Stimulated activated CD4-positive, alpha-beta T cell treated with anti-CD3 and anti-CD28 coated beads, TNF-alpha, amount 100 ng/mL, for 4 hours (primary cell): ENCODE results near the gene ASCL1.

Source experiments
- DNase-seq, 3 experiments: peaks; one replicate each; pipeline ENCODE4 v3.0.0-alpha.2; 2020; ENCODE audit warnings: low read depth in 3 of 3

The ASCL1 gene

DNA sequence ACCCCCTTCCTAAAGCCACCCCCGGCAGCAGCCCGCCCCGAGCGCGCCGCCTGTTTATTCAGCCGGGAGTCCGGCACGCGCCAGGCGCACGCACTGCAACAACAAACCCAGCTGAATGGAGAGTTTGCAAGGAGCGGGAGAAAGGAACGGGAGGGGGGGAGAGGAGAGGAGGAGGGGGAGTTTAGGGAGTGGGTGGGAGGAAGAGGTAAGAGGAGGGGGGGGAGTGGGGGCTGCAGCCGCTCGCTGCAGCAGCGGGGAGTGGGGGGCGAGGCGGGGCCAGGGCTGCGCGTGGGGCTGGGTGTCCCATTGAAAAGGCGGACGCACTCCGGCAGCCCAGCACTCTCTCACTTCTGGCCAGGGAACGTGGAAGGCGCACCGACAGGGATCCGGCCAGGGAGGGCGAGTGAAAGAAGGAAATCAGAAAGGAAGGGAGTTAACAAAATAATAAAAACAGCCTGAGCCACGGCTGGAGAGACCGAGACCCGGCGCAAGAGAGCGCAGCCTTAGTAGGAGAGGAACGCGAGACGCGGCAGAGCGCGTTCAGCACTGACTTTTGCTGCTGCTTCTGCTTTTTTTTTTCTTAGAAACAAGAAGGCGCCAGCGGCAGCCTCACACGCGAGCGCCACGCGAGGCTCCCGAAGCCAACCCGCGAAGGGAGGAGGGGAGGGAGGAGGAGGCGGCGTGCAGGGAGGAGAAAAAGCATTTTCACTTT is at the start of gene ASCL1:
ASCL1 (plus strand) TSS at position 336 of the 712 bp plus-strand sequence. CDS start 571 bp downstream, outside the sequence.
- no peak for DNase-seq

DNA sequence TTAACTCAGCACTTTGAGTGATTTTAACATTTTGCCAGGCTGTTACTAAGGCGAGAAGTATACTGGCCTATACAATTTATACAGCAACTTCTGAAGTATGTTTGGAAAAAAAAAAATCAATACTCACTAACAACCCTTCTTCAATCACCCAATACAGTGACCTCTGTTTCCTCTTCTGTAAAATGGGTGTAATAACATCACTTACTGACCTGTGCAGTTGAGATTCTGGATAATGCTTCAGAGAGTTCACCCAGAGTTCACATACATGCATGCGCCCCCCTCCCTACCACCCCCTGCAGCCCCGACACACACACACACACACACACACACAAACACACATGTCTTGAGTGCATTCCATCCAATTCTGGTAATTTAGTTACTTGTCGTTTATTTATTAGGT is 49.6 kb upstream of the ASCL1 start:
- DNase-seq, result no peak

DNA sequence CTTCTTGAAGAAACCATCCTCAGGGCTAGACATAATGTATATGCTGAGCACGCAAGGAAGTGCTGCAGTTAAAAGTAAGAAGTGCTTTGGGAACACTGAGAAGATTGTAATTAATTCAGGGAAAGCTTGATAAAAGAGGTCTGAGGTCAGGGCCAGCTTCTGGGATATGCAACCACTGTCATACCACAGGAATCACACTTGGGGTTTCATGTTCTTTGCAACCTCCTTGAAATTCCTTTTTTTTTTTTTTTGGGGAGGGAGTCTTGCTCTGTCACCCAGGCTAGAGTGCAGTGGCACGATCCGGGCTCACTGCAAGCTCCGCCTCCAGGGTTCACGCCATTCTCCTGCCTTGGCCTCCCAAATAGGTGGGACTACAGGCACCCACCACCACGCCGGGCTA is 47.3 kb upstream of the ASCL1 start:
- no peak for DNase-seq

DNA sequence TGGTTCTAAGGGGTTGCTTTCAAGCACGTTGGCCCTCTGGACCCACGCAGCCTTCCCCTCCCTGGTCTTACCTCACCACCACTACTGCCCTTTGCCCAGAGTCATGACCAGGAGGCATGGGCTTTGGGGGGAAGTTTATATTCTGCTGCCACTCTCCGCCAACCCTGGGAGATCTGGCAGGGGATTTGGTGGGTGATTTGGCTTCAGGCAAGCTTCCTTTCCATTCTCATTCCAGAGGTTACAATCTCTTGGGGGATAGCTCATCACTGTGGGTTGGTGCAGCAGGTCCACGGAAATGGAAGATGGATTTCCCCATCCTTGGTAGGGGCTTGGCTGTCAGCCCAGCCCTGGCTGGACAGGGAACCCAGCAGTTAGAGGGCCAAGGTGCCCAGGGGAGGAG is 46.7 kb upstream of the ASCL1 start:
- no peak for DNase-seq

DNA sequence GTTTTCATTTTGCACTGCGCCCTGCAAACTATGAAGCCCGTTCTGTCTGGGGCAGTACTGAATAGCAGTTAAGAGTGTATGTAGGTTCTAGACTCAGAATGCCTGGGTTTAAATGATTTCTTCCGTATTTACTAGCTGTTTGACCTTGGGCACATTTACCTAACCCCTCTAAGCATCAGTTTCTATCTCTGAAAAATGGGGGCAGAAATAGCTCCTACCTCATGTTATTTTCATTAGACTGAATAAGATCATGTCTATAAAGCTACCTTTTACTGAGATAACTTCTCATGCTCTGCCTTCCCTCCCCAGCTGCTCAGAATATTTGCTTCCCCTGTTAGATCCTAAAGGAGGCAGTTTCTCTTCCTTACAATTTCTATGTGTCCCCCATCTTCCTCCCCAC is 46.2 kb upstream of the ASCL1 start:
- DNase-seq, result no peak

DNA sequence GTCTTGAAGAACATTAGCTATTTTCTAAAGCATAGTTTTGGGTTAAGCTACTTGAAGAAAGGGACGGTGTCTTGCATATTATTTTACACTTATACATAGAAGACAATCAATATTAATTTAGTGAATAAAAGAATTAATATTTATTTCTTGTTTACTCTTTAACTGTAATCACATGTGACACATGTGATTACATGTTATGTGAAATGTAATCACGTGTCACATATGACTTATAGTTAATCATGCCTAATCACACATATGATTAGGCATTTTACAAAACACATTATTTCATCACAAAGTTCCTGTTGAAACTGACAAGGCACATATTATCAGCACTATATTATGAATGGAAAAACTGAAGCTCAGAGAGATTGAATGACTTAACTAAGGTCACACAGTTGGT is 45.2 kb upstream of the ASCL1 start:
- no peak for DNase-seq

DNA sequence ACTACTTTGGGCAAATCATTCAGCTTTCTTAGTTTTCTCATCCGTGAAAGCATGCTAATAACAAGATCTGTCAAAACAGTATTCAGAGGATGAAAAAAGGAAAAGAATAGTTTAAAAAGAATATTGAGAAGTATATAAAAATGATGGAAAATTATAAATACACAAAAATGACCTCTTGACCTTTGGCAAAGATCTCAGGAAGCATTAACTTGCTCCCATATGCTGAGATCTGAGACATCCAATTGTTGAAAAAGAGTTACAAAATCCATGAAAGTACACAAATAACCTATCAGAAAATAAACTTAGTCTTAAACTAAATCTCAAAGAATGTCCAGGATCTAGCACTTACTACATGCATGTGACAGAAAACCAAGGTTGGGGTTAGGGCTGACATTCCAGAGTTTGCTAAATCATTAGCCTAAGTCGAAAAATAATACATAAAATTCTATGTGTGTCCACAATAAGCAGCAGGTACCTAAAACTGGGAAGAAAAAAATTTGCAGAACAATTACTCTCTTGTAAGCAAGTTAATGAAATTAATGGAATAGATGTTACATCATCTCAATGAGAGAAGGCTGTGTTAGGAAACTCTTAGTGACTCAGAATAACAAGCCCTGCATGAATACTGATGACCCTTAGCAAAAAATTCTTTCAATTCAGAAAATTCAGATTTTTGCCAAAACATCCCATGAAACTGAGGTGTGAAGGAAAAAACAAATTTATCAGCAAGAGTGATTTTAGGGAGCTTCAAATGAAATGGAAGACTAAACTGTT is 43.8 kb upstream of the ASCL1 start:
- no peak for DNase-seq

DNA sequence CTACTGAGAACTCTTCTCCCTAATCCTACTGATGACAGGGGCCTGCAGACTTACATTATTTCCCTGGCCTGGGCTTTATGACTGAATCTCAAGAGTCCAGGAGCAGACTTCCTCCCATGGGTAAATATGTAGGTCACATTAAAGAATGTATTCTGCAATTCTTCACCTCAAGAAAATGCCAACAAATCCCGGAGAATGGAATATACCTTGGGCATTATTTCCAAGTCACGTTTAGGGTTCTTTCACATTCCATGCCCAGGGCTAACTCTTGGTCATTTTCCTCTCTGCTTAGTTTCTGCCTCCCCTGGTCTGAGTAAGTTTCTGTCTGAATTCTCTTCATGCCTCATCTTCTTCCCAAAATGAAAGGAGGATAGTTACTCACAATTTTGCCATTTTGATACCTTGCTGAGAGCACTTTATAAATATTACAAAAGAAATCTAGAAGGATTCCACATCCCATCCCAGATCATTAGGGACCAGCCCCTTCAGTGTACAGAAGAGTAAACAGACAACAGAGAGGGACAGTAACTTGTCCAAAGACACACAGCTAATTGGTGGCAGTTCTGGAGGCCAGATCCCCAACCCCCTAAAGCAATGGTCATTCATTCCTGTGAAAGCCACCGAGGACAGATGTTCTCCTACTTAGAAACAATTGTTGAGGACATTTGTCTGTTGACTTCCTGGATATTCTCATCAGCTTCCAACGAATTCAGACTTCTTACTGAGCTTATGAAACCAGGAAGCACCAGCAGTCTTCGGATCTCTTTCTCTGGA is 41.0 kb upstream of the ASCL1 start:
- DNase-seq, result no peak

DNA sequence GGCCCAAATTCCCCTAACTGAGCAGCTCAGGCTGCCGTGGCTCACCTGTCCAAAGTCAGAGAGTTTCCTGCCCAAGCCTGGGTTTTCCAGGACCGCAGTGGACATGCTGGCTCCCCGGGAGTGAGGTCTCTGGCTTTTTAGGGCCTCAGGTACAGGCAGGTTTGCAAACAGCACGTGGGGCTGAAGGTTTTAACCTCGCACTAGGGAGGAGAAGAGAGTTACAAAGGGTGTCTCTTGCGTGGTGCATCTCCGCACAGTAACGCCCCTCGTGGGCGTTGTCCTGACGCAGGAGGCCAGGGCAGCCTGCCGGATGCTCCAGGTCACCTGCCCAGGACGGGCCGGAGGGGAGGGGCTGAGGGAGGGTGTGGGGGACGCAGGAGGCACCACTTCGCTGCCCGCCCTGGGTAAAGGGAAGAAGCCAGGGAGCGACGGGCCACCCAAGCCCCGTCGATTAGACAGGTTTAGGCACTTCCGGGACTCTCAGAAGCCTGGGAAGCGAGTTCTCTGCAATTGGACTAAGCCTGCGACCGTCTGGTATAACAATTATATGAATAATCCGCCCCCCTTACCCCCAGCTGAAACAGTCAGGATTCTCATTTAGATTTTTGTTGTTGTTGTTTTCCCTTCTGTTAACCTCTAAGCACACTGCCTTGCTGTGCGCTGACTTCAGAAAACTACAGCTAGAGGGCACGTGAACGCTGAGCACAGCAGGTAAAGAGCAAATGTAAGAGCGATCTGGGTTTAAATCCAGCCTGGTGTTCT is 40.3 kb upstream of the ASCL1 start, which contains the start of gene PAH:
PAH (minus strand) TSS at position 219 of the 762 bp plus-strand sequence; CDS start at position 105, 114 bp downstream.
- no peak for DNase-seq

DNA sequence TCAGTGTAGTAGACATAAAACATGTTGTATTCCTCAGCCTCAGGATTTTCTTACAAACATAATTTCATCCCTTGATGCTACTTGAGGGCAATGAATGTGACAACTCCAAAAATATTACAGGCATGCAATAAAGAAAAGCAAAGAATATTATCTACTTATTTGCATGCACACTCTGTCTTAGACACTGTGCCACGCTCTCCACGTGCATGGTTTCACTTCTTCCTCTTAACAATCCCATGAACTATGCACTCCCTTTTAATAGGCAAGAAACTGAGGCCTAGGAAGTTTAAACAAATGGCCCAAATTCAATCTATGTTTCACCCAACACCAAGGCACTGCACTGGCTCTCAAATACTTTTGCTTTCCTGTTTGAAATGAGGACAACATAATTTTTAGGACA is 38.6 kb upstream of the ASCL1 start:
- DNase-seq, result no peak

DNA sequence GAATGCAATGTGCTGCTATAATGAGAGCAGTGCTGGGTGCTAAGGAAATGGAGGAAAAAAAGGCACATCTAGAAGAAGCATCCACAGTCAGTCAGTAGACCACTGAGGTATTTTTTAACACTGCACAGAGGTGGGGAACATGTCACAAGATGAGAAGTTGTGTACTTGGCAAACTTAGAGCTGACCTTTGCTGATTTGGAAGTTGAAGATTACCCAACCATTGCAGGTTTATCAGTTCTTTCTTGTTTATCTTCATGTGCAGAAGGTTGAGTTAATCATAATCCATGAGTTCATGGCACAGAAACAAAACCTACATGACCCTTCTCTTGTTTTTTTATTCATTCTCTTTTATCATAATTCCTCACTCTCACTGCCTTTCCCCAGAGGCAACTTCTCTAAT is 37.2 kb upstream of the ASCL1 start:
- DNase-seq, result no peak

DNA sequence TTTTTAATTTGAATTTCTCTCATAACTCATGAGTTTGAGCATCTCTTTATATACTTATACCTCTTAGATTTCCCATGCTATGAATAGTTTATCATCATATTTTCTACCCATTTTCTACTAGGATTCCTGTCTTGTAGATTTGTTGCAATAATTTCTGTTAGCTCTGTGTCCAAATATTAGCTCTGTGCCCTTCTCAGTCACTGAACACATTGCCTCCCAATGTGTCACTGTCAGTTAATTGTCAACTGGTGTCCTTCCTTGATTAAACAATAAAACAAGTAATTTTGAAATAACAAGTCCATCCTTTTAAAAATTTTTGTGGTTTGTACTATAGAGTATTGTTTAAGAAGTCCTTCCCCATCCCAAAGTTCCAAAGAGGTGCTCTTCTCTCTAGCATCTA is 36.2 kb upstream of the ASCL1 start:
- DNase-seq, result no peak

DNA sequence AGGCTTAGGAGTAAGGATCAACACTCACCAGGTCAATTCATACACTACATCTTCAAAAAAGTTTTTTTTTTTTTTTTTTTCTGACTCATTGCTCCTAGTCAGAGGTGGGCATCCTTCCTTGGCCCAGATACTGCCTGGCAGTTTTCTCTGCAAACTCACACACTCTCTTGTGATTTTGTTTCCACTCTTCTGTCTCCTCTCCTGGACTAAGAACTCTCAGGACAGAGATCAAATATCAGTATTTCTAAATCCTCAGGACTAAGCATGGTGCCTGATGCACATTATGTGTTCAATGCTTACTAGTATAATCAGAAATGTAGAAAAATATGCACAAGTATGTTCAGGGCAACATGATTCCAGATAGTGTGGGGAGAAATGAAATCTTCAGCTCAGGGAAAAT is 30.3 kb upstream of the ASCL1 start:
- no peak for DNase-seq

DNA sequence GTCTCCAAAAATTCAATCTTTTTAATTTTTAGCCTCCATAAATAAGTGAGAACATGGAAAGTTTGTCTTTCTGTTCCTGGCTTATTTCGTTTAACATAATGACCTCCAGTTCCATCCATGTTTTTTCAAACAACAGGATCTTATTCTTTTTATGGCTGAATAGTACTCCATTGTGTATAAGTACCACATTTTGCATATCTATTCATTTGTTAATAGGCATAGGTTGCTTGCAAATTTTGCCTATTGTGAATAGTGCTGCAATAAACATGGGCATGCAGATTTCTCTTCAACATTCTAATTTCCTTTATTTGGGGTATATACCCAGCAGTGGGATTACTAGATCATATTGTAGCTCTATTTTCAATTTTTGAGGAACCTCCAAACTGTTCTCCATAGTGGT is 24.3 kb upstream of the ASCL1 start:
- no peak for DNase-seq

DNA sequence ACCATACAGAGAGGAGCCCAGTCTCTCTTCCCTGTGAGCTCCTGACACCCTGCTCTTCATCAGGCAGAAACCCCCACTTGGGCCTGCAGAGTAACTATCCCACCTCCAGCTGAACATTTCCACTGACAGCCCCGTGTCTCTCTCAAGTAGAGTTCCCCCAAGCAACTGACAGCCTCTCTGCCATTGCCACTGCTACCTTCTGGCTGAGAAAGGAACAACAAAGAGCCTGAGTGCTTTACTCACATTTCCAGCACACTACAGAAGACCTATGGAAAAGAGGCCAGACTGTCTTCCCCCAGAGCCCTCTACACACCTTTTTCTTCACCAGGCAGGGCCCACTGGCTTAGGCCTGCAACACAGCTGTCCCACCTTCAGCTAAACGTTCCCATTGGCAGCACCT is 18.4 kb upstream of the ASCL1 start:
- DNase-seq, result no peak

DNA sequence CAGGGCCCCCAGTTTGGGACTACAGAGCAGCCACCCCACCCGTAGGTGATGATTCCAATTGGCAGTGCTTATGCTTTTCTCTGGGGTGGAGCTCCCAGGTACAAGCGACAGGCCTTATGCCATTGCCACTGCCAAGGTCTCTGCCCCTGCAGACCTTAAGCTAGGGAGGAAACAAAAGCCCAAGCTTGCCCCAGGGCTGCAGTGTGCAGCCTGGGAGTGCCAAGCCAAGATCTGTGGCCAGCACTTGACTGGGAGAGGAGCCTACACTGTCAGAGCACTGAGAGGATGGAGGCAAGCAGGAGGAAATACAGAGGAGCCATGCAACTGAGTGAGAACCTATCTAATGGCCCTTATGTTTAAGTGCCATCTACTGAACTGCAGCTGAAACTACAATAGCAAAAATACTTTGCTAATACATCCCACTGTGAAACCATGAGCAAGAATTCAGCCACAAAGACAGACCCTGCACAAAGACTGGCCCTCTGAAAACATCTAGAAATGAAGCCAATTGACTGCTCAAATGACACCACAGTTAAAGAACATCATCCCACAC is 17.7 kb upstream of the ASCL1 start:
- no peak for DNase-seq

DNA sequence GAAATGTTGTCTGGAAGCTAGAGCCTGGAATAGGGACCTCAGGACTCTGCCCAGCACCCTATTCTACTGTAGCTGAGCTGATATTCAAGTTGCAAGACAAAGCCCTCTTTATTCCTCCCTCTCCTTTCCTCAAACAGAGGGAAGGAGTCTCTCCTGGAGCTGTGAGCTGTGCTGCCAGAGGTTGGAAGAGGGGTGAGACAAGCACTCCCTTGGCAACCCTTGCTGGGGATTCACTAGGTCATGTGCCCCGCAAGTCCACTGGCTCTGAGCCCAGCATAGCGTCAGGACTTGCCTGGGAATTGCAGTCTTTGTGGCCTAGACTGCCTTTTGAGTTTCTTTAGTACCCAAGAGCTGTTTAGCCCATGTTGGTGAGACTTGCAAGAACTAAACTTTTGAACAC is 11.4 kb upstream of the ASCL1 start:
- no peak for DNase-seq

DNA sequence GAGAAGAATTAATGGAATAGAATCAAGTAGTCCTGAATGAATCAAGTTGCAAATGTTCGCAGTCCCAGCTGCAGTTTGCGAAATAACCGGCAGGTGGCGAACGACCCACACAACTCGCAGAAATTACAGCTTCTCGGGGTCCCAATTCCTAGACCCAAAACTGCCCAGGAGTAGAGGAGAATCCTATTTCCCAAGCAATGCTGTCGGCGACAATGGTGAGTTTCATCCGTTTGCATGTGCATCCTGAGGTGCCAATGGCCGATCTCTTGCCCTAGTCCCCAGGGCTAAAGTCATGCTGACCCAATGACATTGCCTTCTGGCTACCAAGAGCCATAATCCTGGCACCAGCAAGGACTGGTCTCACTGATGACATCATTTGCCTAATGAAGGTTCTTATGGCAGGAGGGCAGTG is 8.5 kb upstream of the ASCL1 start:
- peak in 2 of 3 experiments; percentile 11 to 43 for DNase-seq

DNA sequence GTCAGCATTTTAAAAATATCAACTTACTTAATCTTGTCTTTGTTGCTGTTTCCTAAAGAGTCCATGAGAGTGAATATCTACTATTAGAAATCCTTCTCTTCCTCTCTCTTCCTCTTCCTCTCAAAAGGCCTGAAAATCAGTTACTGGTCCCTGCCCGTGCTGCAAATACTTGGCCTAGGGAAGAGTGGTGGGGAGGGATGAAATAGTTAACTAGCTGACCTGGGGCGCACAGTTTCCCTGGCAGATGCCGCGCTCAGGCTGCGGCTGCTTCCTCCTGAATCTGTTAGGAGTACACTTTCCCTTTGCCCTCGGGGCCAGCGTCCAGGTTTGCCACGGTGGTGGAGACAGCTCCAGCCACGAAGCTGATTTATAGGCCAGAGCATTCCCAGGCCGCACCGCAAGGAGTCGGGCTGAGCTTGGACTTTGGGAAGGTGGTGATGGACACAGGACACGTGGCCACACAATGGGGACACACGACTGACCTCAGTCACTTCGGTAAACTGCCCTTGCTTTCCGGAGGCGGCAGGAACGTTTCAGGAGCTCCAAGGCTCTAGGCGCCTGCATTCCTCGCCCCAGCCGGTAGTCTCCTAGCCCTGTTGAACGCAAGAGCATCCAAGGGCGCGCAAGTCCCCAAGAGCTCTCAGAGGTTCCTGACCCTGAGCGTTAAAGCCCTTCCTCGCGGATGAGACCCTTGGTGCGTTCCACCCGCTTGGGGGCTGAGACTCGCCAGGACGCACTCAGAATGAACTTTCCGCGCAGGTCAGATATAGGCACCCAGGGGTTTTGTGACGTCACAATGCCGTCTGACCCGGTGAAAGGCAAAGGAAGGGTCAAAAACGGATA is 7.1 kb upstream of the ASCL1 start:
- DNase-seq, result no peak

DNA sequence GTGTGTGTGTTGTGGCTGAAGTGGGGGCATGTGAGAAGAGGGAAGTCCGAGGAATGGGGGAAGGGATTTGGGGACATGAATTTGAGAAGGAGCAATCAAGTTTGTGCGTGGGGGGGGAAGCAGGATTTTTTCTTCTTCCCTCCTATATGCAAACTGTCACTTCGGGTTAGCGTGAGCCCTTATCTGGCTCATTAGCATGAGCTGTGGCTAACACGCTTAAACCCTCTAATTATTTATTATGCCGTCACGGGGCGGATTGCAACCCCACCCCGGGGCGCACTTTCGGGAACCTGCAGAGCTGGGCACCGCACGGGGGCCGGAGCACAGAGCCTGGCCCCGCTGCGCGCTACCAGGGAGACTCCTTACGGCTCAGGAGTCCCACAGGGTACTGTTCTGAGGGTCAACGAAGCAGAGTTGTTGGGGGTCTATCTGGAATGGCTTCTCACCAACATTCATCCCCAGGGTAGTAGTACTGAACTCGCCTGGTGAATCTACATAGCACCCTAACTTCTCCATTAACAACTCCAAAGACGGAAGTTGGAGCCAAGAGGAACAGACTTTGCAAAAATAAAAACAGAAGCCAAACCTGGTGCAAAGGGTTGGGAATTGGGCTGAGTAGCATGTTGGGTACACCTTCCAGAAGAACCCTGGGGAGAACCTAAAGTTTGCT is 6.4 kb upstream of the ASCL1 start:
- no peak for DNase-seq
